Stimulated activated CD8-positive, alpha-beta memory T cell treated with anti-CD3 and anti-CD28 coated beads, Interleukin-4, amount 100 ng/mL, for 24 hours (primary cell): Measurements from ENCODE around the gene PTPN4.

ENCODE experiments used
- DNase-seq: peaks from one replicate; pipeline ENCODE4 v3.0.0-alpha.2; 2020; ENCODE audit warnings: low read depth

PTPN4 gene

GRCh38 chr2:119859528-119859927, 99.8 kb downstream of the PTPN4 start:
- no peak for DNase-seq

GRCh38 chr2:119860924-119861323, 101.2 kb downstream of the PTPN4 start:
- DNase-seq, result no peak

GRCh38 chr2:119862127-119862889, 102.6 kb downstream of the PTPN4 start:
- DNase-seq, result no peak

GRCh38 chr2:119864318-119864717, 104.6 kb downstream of the PTPN4 start:
- no peak for DNase-seq

GRCh38 chr2:119871725-119872124, 112.0 kb downstream of the PTPN4 start:
- no peak for DNase-seq

GRCh38 chr2:119873350-119874315, 113.9 kb downstream of the PTPN4 start:
- DNase-seq, result no peak

- no peak for DNase-seq
These were observed 119.8 kb downstream of the PTPN4 start for GRCh38 chr2:119879502-119879901.

- no peak for DNase-seq
These were observed 129.0 kb downstream of the PTPN4 start for GRCh38 chr2:119888680-119889079.

- DNase-seq, result no peak
These were observed 138.1 kb downstream of the PTPN4 start for GRCh38 chr2:119897736-119898395.

GRCh38 chr2:119901013-119901412, 141.3 kb downstream of the PTPN4 start:
- DNase-seq, result no peak

- no peak for DNase-seq
These were observed 150.8 kb downstream of the PTPN4 start for GRCh38 chr2:119910566-119910965.

GRCh38 chr2:119914266-119914665, 154.5 kb downstream of the PTPN4 start:
- DNase-seq, result no peak

- no peak for DNase-seq
These were observed 162.1 kb downstream of the PTPN4 start for GRCh38 chr2:119921825-119922224.

- DNase-seq, result no peak
These were observed 163.0 kb downstream of the PTPN4 start for GRCh38 chr2:119922699-119923098.

GRCh38 chr2:119929537-119929936, 169.8 kb downstream of the PTPN4 start:
- DNase-seq, result no peak

GRCh38 chr2:119932809-119933208, 173.1 kb downstream of the PTPN4 start:
- no peak for DNase-seq

GRCh38 chr2:119934319-119934718, 174.6 kb downstream of the PTPN4 start:
- DNase-seq, result no peak

GRCh38 chr2:119937680-119938079, 178.0 kb downstream of the PTPN4 start:
- no peak for DNase-seq

- no peak for DNase-seq
These were observed 180.2 kb downstream of the PTPN4 start for GRCh38 chr2:119939915-119940314.

GRCh38 chr2:119940856-119941255, 181.1 kb downstream of the PTPN4 start:
- DNase-seq, result no peak

GRCh38 chr2:119941388-119941787, 181.7 kb downstream of the PTPN4 start:
- DNase-seq, result no peak

- DNase-seq, result no peak
These were observed 182.3 kb downstream of the PTPN4 start for GRCh38 chr2:119941981-119942513.
